GM12872 (cell line): Measurements from ENCODE around the gene GP9.

ENCODE experiments used
- TF ChIP-seq, protein P1 (sequence below): IDR thresholded peaks from 3 replicates; pipeline ENCODE4 v1.5.1; 2011; ENCODE audit warnings: low read depth, mild to moderate bottlenecking, low read length, moderate library complexity; ENCODE audit not compliant: insufficient read depth

GP9 gene

DNA sequence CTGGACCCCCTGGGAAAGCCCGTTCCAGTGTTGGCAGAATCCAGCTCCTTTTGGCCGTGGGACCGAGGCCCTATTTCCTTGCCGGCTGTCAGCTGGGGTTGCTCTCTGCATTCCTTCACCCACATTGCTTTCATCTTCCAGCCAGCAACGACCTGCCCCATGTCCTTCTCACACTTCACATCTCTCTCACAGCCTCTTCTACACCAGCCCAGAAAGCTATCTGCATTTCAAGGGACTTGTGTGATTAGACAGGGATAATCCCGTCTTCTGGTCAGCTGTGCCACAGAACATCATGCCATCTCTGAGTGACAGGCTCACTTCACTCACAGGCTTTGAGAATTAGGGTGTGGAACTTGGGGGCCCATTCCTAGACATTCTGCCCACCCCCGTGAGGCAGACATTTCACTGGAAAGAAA, 43.1 kb upstream of the GP9 start:
- TF ChIP-seq, protein P1, sequence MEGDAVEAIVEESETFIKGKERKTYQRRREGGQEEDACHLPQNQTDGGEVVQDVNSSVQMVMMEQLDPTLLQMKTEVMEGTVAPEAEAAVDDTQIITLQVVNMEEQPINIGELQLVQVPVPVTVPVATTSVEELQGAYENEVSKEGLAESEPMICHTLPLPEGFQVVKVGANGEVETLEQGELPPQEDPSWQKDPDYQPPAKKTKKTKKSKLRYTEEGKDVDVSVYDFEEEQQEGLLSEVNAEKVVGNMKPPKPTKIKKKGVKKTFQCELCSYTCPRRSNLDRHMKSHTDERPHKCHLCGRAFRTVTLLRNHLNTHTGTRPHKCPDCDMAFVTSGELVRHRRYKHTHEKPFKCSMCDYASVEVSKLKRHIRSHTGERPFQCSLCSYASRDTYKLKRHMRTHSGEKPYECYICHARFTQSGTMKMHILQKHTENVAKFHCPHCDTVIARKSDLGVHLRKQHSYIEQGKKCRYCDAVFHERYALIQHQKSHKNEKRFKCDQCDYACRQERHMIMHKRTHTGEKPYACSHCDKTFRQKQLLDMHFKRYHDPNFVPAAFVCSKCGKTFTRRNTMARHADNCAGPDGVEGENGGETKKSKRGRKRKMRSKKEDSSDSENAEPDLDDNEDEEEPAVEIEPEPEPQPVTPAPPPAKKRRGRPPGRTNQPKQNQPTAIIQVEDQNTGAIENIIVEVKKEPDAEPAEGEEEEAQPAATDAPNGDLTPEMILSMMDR = no peak

DNA sequence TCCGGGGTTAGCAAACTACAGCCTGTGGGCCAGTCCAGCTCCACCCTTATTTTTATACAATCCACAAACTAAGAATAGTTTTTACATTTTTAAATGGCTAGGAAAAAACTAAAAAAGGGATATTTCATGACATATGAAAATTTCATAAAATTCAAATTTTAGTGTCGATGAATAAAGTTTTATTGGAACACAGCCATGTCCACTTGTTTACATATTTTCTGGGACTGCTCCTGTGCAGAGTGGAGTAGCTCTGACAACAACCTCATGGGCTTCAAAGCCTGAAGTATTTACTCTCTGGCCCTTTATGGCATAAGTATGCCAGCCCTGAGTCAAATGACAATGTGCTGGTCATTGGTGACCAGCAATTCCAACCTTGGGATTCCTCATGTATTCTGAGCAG, 42.3 kb upstream of the GP9 start:
- TF ChIP-seq, protein P1 = no peak

DNA sequence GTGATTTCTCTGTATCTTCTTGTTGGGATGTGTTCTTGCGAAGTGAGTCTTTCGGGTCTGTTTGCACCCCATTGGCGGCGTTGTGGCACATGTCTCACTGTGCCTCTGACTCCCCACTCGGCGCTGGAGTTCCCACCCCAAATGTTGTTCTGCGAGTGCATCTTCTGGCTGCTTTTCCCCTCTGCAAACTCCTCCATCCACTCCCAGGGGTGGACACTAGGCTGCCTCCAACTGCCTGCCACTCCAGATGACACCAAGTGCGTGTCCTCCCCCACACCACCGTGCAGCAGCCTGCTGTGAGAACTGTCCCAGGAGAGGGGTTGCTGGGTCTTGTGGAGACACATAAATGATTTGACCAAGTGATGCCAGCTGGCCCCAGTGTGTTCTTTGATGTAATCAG, 41.8 kb upstream of the GP9 start:
- TF ChIP-seq, protein P1 = no peak

DNA sequence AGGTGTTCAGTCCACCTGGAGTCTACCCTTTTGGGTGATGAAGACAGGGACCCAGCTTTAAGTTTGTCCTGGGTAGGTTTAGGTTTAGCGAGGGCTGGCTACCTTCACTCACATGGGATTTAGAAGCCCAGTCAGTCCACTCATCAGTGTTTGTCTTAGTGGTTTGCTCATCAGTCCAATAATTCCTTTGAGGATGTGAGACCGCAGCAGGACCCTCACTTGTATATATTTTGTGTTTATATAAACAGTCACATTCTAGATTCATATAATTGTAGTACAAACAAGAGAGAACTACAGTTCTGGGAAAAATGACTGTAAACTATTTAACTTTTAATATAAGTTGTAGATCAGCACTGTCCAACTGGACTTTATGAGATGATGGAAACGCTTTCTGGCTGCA, 41.3 kb upstream of the GP9 start:
- TF ChIP-seq, protein P1 = no peak

DNA sequence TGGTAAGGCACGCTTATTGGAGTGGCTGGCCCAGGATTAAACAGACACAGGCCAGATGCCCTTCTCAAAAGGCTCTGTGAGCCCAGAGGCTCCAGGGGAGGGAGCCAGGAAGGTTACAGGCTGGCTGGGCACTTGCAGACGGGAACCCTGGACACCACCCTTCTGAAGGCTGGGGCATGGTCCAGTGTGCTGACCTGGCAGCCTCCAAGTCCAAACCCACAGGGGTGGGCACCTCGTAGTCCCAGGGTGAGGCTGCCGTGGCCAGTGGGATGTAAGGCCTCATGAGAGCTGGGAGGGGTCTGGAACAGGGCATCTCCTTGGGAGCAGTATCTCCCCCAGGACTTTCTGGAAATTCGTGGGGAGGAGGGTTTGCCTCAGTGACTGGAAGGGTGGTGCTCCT, 39.9 kb upstream of the GP9 start:
- TF ChIP-seq, protein P1 = no peak

DNA sequence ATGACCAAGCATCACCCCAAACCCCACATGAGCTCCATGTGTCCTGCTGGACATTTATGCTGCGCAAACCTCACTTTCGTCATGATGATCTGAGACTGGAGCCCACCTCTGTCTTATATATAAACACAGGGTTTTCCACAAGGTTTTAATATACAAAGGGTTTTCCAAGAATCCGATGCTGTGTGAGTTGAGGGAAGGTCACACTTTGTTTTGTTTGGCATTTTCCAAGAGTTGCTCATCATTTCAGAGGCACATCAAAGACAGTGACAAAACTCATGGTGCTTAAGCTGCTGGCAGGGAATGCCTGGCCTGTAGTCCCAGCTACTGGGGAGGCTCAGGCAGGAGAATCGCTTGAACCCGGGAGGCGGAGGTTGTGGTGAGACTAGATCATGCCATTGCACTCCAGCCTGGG, 39.4 kb upstream of the GP9 start:
- TF ChIP-seq, protein P1 = no peak

DNA sequence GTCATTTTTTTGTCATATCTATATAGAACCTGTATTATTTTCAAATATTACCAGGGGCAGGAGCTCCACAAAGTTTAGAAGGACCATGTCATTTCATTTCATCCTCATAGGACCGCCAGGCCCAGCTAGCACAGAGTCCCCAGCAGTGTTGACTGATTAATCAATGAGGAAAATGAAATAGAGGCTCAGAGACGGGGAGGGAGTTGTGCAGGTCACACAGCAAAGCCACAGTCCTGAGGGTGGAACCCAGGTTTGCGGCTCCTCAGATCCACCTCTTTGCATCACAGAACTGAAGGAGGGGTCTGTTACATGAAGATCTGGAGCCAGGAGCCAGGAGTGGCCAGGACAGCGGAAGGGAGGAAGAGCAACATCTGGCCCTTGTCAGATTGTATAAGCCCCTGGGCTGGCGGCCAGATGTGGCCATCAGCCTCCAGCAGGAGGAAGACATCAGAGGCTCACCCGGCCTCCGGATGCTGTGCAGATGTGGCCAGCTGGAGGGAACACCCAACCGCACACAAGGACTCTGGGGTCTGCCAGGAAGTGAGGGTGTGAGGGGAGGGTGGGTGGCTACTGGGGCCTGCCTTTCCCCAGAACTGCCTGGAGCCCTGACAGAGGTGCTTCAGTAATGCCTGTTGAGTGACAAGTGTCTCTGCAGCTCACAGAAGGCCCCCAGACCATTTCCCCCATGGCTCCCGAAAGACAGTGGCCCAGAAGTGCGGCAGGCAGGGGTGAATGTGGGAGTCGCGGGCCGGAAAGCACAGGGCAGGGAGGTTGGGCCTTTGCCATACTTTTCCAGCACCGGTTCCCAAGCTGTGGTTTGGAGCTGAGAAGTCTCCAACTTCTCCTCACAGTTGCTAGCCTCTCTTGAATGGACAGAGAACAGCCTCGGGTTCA, 38.2 kb upstream of the GP9 start:
- TF ChIP-seq, protein P1 = no peak
